A549 (cell line): ENCODE results near the gene RNF17.

ENCODE experiments used
- BHLHE40 ChIP-seq: IDR thresholded peaks from 2 replicates; pipeline ENCODE4 v1.6.1; 2012; ENCODE audit warnings: low read depth, low read length, inconsistent platforms
- CBX2 ChIP-seq: fragments of 200-600 bp; sonication (generic); IDR thresholded peaks from 2 replicates; pipeline ENCODE4 v1.6.1; 2016; ENCODE audit warnings: low read depth, mild to moderate bottlenecking, borderline replicate concordance
- CEBPB ChIP-seq, 2 experiments: fragments of >200 bp in 1 of 2; sonication (Bioruptor Twin) in 1 of 2; formaldehyde crosslinking in 1 of 2; IDR thresholded peaks; 2 replicates each; pipeline ENCODE4 v1.6.1; 2012 to 2016
- EP300 ChIP-seq, 2 experiments: fragments of >200 bp; sonication (Bioruptor Twin); formaldehyde crosslinking; IDR thresholded peaks; 2 replicates in 1 of 2; 3 replicates in 1 of 2; pipeline ENCODE4 v1.6.1; 2016 to 2017
- MAFK ChIP-seq: fragments of 450-650 bp; IDR thresholded peaks from 2 replicates; pipeline ENCODE4 v1.6.1; 2014; ENCODE audit not compliant: partially characterized antibody
- POLR2A ChIP-seq: IDR thresholded peaks from 2 replicates; pipeline ENCODE4 v1.6.1; 2012; ENCODE audit warnings: mild to moderate bottlenecking, low read length
- RAD21 ChIP-seq, 2 experiments: fragments of >200 bp in 1 of 2; sonication (Bioruptor Twin) in 1 of 2; formaldehyde crosslinking in 1 of 2; IDR thresholded peaks in 1 of 2; conservative IDR thresholded peaks in 1 of 2; 2 replicates in 1 of 2; 3 replicates in 1 of 2; pipeline ENCODE4 v1.6.1; 2012 to 2018; ENCODE audit warnings: inconsistent platforms in 1 of 2
- ZSCAN20 ChIP-seq: fragments of 250-450 bp; sonication (Bioruptor Pico); IDR thresholded peaks from 2 replicates; pipeline ENCODE4 v1.8.0; 2022; ENCODE audit warnings: mild to moderate bottlenecking, moderate library complexity
- TF ChIP-seq, protein P1 (sequence below): fragments of >200 bp; sonication (Bioruptor Twin); formaldehyde crosslinking; IDR thresholded peaks from 3 replicates; pipeline ENCODE4 v1.5.1; 2016
- TF ChIP-seq, protein P2 (sequence below): fragments of 450-650 bp; IDR thresholded peaks from 2 replicates; pipeline ENCODE4 v1.6.1; 2014; ENCODE audit warnings: antibody characterized with exemption
- TF ChIP-seq, protein P3 (sequence below): IDR thresholded peaks from 2 replicates; pipeline ENCODE4 v1.6.1; 2012

DNA sequence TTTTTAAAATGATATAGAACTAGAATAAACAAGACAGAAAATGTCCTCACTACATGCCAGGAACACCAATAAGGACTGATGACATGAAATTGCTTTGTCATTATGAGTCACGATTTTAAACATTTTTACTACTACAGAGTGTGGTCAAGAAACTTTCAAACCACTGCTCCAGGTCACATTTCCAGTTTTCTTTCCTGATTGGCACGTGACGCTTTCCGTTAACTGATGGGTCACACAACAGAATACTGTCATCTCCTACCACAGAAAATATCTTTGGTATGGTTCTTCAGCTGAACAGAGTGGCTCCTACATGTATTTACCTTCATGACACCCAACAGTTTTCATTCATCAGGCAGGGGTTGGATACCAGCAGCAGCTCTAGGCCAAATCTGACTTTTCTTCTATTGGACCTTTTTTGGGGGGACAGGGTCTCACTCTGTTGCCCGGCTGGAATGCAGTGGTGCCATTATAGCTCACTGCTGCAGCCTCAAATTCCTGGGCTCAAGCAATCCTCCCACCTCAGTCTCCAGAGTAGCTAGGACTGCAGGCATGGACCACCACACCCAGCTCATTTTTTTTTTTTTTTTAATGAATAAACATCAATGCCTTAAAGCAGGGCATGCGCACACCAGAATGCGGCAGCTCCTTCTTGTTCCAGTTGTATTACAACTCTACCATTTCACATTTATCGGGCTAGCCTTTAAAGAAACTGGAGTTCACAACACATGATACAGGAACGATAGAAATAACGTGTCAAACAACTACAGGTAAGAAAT is 147.4 kb downstream of the RNF17 start:
- TF ChIP-seq, protein P1, sequence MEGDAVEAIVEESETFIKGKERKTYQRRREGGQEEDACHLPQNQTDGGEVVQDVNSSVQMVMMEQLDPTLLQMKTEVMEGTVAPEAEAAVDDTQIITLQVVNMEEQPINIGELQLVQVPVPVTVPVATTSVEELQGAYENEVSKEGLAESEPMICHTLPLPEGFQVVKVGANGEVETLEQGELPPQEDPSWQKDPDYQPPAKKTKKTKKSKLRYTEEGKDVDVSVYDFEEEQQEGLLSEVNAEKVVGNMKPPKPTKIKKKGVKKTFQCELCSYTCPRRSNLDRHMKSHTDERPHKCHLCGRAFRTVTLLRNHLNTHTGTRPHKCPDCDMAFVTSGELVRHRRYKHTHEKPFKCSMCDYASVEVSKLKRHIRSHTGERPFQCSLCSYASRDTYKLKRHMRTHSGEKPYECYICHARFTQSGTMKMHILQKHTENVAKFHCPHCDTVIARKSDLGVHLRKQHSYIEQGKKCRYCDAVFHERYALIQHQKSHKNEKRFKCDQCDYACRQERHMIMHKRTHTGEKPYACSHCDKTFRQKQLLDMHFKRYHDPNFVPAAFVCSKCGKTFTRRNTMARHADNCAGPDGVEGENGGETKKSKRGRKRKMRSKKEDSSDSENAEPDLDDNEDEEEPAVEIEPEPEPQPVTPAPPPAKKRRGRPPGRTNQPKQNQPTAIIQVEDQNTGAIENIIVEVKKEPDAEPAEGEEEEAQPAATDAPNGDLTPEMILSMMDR = no peak
- TF ChIP-seq ZSCAN20 (no peak), BHLHE40 (no peak), EP300 (IDR thresholded peaks at IDR 0.05) (no peak), CEBPB (IDR thresholded peaks at IDR 0.05) (no peak), MAFK (peak; percentile 61), CBX2 (no peak), POLR2A (no peak), RAD21 (conservative IDR thresholded peaks at IDR 0.05 in 1 of 2, IDR thresholded peaks at IDR 0.05 in 1 of 2) (no peak)
- TF ChIP-seq, protein P2, sequence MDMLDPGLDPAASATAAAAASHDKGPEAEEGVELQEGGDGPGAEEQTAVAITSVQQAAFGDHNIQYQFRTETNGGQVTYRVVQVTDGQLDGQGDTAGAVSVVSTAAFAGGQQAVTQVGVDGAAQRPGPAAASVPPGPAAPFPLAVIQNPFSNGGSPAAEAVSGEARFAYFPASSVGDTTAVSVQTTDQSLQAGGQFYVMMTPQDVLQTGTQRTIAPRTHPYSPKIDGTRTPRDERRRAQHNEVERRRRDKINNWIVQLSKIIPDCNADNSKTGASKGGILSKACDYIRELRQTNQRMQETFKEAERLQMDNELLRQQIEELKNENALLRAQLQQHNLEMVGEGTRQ = peak; percentile 40; the same call in 1 of the 2 replicates
- TF ChIP-seq, protein P3, sequence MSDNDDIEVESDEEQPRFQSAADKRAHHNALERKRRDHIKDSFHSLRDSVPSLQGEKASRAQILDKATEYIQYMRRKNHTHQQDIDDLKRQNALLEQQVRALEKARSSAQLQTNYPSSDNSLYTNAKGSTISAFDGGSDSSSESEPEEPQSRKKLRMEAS = no peak
